K562 (cell line): Measurements from ENCODE around the gene DCTN1. TPM values are rescaled to one million over a fixed set of nuclear protein-coding genes. Genes with fewer than 3 reads are reported as not detected.
A peak's percentile ranks its signal among the peaks of the same experiment; 100 is the strongest.

Source experiments
- CCNT2 ChIP-seq: IDR thresholded peaks from 2 replicates; pipeline ENCODE4 v1.6.1; 2011; ENCODE audit warnings: borderline replicate concordance, low read depth, mild to moderate bottlenecking, moderate library complexity, mixed read lengths, low read length; ENCODE audit not compliant: insufficient read length; ENCODE audit errors: extremely low read depth
- CREBBP ChIP-seq: IDR thresholded peaks from one replicate; pipeline ENCODE4 v1.6.1; 2012; ENCODE audit warnings: low read depth, mild to moderate bottlenecking, control low read depth, inconsistent platforms, low read length
- DACH1 ChIP-seq: fragments of 450-650 bp; IDR thresholded peaks from 2 replicates; pipeline ENCODE4 v1.6.1; 2018; ENCODE audit not compliant: partially characterized antibody
- GABPB2 ChIP-seq: fragments of 250-450 bp; sonication (Bioruptor Pico); conservative IDR thresholded peaks from 2 replicates; pipeline ENCODE4 v1.5.1; 2021; ENCODE audit warnings: mild to moderate bottlenecking
- HNRNPK ChIP-seq: fragments of 200-400 bp; formaldehyde crosslinking; IDR thresholded peaks from one replicate; pipeline ENCODE4 v1.6.1; 2018; ENCODE audit warnings: mild to moderate bottlenecking, low read depth, low read length; ENCODE audit not compliant: poor library complexity, severe bottlenecking
- NCOA4 ChIP-seq: fragments of 450-650 bp; IDR thresholded peaks from 2 replicates; pipeline ENCODE4 v1.6.1; 2018; ENCODE audit warnings: mild to moderate bottlenecking; ENCODE audit not compliant: partially characterized antibody
- POLR2AphosphoS2 ChIP-seq: IDR thresholded peaks from 2 replicates; pipeline ENCODE4 v1.6.1; 2012; ENCODE audit warnings: low read length, improper control_type of control experiment
- PRPF4 ChIP-seq: fragments of 200-400 bp; formaldehyde crosslinking; IDR thresholded peaks from one replicate; pipeline ENCODE4 v1.6.1; 2017; ENCODE audit warnings: low read length, low read depth, mild to moderate bottlenecking; ENCODE audit not compliant: insufficient read depth, poor library complexity, severe bottlenecking
- RBM39 ChIP-seq: fragments of 200-400 bp; formaldehyde crosslinking; optimal IDR thresholded peaks from 2 replicates; pipeline ENCODE3; 2018; ENCODE audit warnings: low read depth, low read length
- SMARCB1 ChIP-seq: IDR thresholded peaks from 2 replicates; pipeline ENCODE4 v1.6.1; 2011; ENCODE audit warnings: improper control_type of control experiment, low read depth; ENCODE audit not compliant: insufficient read length
- YY1 ChIP-seq, 3 experiments: IDR thresholded peaks; 2 replicates each; pipeline ENCODE4 v1.6.1; 2011; ENCODE audit warnings: low read length in 2 of 3, mild to moderate bottlenecking in 2 of 3, moderate library complexity in 2 of 3, borderline replicate concordance in 1 of 3, control low read depth in 1 of 3, low read depth in 1 of 3; ENCODE audit not compliant: insufficient read depth in 3 of 3, insufficient replicate concordance in 2 of 3, control insufficient read depth in 1 of 3, insufficient read length in 1 of 3; ENCODE audit errors: extremely low read depth in 1 of 3
- ZNF146 ChIP-seq: IDR thresholded peaks from one replicate; pipeline ENCODE4 v1.6.1; 2018; ENCODE audit warnings: missing compliant biosample characterization; ENCODE audit not compliant: unreplicated experiment
- ZNF354B ChIP-seq: fragments of 250-450 bp; sonication (Bioruptor Pico); IDR thresholded peaks from 2 replicates; pipeline ENCODE4 v1.4.0; 2020
- ZNF668 ChIP-seq: fragments of 250-450 bp; sonication (Bioruptor Pico); IDR thresholded peaks from 2 replicates; pipeline ENCODE4 v1.8.0; 2022; ENCODE audit warnings: mild to moderate bottlenecking, inconsistent platforms
- ZNF780A ChIP-seq: fragments of 250-450 bp; sonication (Bioruptor Pico); IDR thresholded peaks from 2 replicates; pipeline ENCODE4 v1.5.0; 2021; ENCODE audit warnings: mild to moderate bottlenecking
- polyA plus RNA-seq, 8 experiments: library from polyadenylated mRNA; depleted of rRNA in 4 of 8; stranded (reverse) in 5 of 8; unstranded in 3 of 8; fragments of >200 nt; fragmentation: Nextera tagmentation in 2 of 8; fragmentation: Illumina TruSeq in 1 of 8; extraction: Ambion mirVana in 2 of 8; extraction: Trizol in 1 of 8; gene quantifications; 2 replicates each; pipeline versions ENCODE4 v1.2.1 to v1.2.3, GENCODE V29; 2011 to 2014; ENCODE audit warnings: inconsistent platforms in 1 of 8, missing spikeins in 1 of 8
- total RNA-seq, 7 experiments: library from RNA; depleted of rRNA in 6 of 7; stranded (reverse); fragments of >200 nt in 6 of 7; fragmentation: Illumina TruSeq in 2 of 7; extraction: Trizol in 2 of 7; gene quantifications; 2 replicates each; pipeline versions ENCODE4 v1.2.1 to v1.2.3, GENCODE V29; 2011 to 2021; ENCODE audit warnings: low replicate concordance in 1 of 7
- TF ChIP-seq, protein P1 (sequence below): fragments of 250-450 bp; sonication (Bioruptor Pico); IDR thresholded peaks from 2 replicates; pipeline ENCODE4 v1.9.0; 2021; ENCODE audit warnings: mild to moderate bottlenecking, inconsistent platforms
- TF ChIP-seq, protein P2 (sequence below): fragments of 250-450 bp; sonication (Bioruptor Pico); IDR thresholded peaks from 2 replicates; pipeline ENCODE4 v1.4.0; 2020; ENCODE audit warnings: mild to moderate bottlenecking
- TF ChIP-seq, protein P3 (sequence below): fragments of 450-650 bp; formaldehyde crosslinking; IDR thresholded peaks from 2 replicates; pipeline ENCODE4 v1.4.0; 2022; ENCODE audit warnings: mild to moderate bottlenecking, moderate library complexity
- TF ChIP-seq, protein P4 (sequence below): sonication (generic); formaldehyde crosslinking; IDR thresholded peaks from 2 replicates; pipeline ENCODE4 v1.8.0; 2023; ENCODE audit warnings: mild to moderate bottlenecking, missing genetic modification reagents
- TF ChIP-seq, protein P5 (sequence below): fragments of 450-650 bp; IDR thresholded peaks from 2 replicates; pipeline ENCODE4 v1.6.1; 2014; ENCODE audit warnings: low read depth, mild to moderate bottlenecking, moderate library complexity, borderline replicate concordance

Gene DCTN1
- total and polyA plus RNA-seq, 9 of the 15 experiments (the other 6 are each of a cell fraction or from before 2014, with no cell fraction given) = 23.9 to 71.7 (median 45.0) TPM

DNA sequence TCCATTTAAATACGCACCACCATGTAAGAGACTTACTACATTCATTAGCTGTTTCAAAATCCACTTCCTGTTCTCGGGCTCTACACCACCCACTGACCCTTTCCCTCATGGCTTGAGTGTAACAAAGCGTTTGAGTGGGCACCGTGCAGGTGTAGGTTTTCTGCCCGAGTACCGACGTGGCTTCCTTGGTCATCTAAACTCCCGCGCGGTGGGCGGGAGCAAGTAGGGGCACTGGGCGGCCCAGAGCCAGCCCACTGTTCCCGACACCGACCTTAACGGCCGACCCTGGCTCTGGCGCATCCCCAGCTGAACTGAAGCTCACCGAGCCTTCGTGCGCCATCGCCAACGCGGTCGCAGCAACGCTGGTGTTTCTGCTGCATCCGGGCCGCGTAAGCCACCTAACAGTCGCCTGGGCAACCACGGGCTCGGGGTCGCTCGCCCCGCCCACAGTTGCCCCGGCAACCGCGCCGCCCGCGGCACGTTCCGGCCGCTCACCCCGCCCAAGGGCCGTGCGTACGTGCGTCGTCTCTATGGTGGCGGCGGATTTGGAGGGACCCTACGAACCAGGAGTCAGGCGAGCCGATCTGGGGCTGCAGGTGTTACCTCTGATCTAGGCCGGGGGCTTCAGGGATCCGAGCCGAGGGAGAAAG lies 41.2 kb upstream of the DCTN1 start, which contains the start of the genes C2orf81 and WDR54 (continued):
- TF ChIP-seq YY1 (IDR thresholded peaks at IDR 0.05; ENCODE audit: borderline replicate concordance in 1 of 3, control insufficient read depth in 1 of 3, extremely low read depth in 1 of 3, insufficient read depth in 3 of 3, insufficient read length in 1 of 3, insufficient replicate concordance in 2 of 3, low read depth in 1 of 3, low read length in 2 of 3) (peak in 1 of 3 experiments; percentile 9), CREBBP (no peak), ZNF780A (CRISPR knock-in tag) (no peak), NCOA4 (no peak), PRPF4 (no peak), ZNF668 (no peak), HNRNPK (no peak), RBM39 (no peak), SMARCB1 (no peak), ZNF146 (CRISPR knock-in tag) (no peak), GABPB2 (CRISPR knock-in tag) (no peak), POLR2AphosphoS2 (no peak), ZNF354B (CRISPR knock-in tag) (no peak), DACH1 (no peak), CCNT2 (peak; percentile 24)
- TF ChIP-seq, protein P1, sequence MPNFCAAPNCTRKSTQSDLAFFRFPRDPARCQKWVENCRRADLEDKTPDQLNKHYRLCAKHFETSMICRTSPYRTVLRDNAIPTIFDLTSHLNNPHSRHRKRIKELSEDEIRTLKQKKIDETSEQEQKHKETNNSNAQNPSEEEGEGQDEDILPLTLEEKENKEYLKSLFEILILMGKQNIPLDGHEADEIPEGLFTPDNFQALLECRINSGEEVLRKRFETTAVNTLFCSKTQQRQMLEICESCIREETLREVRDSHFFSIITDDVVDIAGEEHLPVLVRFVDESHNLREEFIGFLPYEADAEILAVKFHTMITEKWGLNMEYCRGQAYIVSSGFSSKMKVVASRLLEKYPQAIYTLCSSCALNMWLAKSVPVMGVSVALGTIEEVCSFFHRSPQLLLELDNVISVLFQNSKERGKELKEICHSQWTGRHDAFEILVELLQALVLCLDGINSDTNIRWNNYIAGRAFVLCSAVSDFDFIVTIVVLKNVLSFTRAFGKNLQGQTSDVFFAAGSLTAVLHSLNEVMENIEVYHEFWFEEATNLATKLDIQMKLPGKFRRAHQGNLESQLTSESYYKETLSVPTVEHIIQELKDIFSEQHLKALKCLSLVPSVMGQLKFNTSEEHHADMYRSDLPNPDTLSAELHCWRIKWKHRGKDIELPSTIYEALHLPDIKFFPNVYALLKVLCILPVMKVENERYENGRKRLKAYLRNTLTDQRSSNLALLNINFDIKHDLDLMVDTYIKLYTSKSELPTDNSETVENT = no peak
- TF ChIP-seq, protein P2, sequence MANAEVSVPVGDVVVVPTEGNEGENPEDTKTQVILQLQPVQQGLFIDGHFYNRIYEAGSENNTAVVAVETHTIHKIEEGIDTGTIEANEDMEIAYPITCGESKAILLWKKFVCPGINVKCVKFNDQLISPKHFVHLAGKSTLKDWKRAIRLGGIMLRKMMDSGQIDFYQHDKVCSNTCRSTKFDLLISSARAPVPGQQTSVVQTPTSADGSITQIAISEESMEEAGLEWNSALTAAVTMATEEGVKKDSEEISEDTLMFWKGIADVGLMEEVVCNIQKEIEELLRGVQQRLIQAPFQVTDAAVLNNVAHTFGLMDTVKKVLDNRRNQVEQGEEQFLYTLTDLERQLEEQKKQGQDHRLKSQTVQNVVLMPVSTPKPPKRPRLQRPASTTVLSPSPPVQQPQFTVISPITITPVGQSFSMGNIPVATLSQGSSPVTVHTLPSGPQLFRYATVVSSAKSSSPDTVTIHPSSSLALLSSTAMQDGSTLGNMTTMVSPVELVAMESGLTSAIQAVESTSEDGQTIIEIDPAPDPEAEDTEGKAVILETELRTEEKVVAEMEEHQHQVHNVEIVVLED (CRISPR knock-in tag) = peak; percentile 95
- TF ChIP-seq, protein P3, sequence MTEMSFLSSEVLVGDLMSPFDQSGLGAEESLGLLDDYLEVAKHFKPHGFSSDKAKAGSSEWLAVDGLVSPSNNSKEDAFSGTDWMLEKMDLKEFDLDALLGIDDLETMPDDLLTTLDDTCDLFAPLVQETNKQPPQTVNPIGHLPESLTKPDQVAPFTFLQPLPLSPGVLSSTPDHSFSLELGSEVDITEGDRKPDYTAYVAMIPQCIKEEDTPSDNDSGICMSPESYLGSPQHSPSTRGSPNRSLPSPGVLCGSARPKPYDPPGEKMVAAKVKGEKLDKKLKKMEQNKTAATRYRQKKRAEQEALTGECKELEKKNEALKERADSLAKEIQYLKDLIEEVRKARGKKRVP (CRISPR knock-in tag) = no peak
- TF ChIP-seq, protein P4, sequence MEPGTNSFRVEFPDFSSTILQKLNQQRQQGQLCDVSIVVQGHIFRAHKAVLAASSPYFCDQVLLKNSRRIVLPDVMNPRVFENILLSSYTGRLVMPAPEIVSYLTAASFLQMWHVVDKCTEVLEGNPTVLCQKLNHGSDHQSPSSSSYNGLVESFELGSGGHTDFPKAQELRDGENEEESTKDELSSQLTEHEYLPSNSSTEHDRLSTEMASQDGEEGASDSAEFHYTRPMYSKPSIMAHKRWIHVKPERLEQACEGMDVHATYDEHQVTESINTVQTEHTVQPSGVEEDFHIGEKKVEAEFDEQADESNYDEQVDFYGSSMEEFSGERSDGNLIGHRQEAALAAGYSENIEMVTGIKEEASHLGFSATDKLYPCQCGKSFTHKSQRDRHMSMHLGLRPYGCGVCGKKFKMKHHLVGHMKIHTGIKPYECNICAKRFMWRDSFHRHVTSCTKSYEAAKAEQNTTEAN (CRISPR knock-in tag) = no peak
- TF ChIP-seq, protein P5, sequence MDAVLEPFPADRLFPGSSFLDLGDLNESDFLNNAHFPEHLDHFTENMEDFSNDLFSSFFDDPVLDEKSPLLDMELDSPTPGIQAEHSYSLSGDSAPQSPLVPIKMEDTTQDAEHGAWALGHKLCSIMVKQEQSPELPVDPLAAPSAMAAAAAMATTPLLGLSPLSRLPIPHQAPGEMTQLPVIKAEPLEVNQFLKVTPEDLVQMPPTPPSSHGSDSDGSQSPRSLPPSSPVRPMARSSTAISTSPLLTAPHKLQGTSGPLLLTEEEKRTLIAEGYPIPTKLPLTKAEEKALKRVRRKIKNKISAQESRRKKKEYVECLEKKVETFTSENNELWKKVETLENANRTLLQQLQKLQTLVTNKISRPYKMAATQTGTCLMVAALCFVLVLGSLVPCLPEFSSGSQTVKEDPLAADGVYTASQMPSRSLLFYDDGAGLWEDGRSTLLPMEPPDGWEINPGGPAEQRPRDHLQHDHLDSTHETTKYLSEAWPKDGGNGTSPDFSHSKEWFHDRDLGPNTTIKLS = no peak
